H9 (cell line): ENCODE measurements around the gene CTSH. TPM values are rescaled to one million over a fixed set of nuclear protein-coding genes. Genes with fewer than 3 reads are reported as not detected.

Source experiments
- DNase-seq: peaks from one replicate; pipeline ENCODE4 v3.0.0-alpha.2; 2017
- H2AFZ ChIP-seq: one replicate; pipeline ENCODE4 v1.6.1; 2013; ENCODE audit warnings: mild to moderate bottlenecking, low read length, control low read depth, moderate library complexity
- H2AK5ac ChIP-seq: 2 replicates; pipeline ENCODE4 v1.6.1; 2013; ENCODE audit warnings: low read length, control low read depth, mixed read lengths; ENCODE audit not compliant: insufficient read length
- H2BK120ac ChIP-seq: one replicate; pipeline ENCODE4 v1.6.1; 2013; ENCODE audit warnings: low read depth, mild to moderate bottlenecking, low read length, control low read depth, inconsistent platforms; ENCODE audit not compliant: poor library complexity, severe bottlenecking
- H2BK12ac ChIP-seq: 2 replicates; pipeline ENCODE4 v1.6.1; 2013; ENCODE audit warnings: low read length, control low read depth, mixed read lengths, low read depth; ENCODE audit not compliant: insufficient read length
- H2BK15ac ChIP-seq: 2 replicates; pipeline ENCODE4 v1.6.1; 2013; ENCODE audit warnings: low read depth, low read length, control low read depth
- H2BK20ac ChIP-seq: one replicate; pipeline ENCODE4 v1.6.1; 2013; ENCODE audit warnings: low read depth, mild to moderate bottlenecking, low read length, control low read depth, inconsistent platforms; ENCODE audit not compliant: poor library complexity, severe bottlenecking
- H2BK5ac ChIP-seq: 2 replicates; pipeline ENCODE4 v1.6.1; 2013; ENCODE audit warnings: low read length, control low read depth, mixed read lengths; ENCODE audit not compliant: insufficient read length
- H3K14ac ChIP-seq: 2 replicates; pipeline ENCODE4 v1.6.1; 2013; ENCODE audit warnings: low read length, control low read depth; ENCODE audit not compliant: insufficient read depth
- H3K18ac ChIP-seq: 2 replicates; pipeline ENCODE4 v1.6.1; 2013; ENCODE audit warnings: low read depth, mild to moderate bottlenecking, mixed read lengths, low read length, control low read depth; ENCODE audit not compliant: insufficient read length
- H3K23ac ChIP-seq: 2 replicates; pipeline ENCODE4 v1.6.1; 2013; ENCODE audit warnings: low read length, control low read depth, mixed read lengths, low read depth; ENCODE audit not compliant: insufficient read length
- H3K23me2 ChIP-seq: 2 replicates; pipeline ENCODE4 v1.6.1; 2013; ENCODE audit warnings: low read depth, mild to moderate bottlenecking, mixed read lengths, low read length, control low read depth; ENCODE audit not compliant: insufficient read length, poor library complexity, severe bottlenecking
- H3K27ac ChIP-seq: 2 replicates; pipeline ENCODE4 v1.5.1; 2013; ENCODE audit warnings: low read length, control low read depth, mixed read lengths, low read depth; ENCODE audit not compliant: insufficient read length
- H3K27me3 ChIP-seq: 2 replicates; pipeline ENCODE4 v1.6.1; 2013; ENCODE audit warnings: low read length, control low read depth, inconsistent platforms; ENCODE audit not compliant: insufficient read depth
- H3K4ac ChIP-seq: 2 replicates; pipeline ENCODE4 v1.6.1; 2013; ENCODE audit warnings: low read depth, mild to moderate bottlenecking, control low read depth, inconsistent platforms, low read length, moderate library complexity
- H3K4me1 ChIP-seq: 2 replicates; pipeline ENCODE4 v1.6.1; 2013; ENCODE audit warnings: low read length, control low read depth, inconsistent platforms; ENCODE audit not compliant: insufficient read depth
- H3K4me2 ChIP-seq: 2 replicates; pipeline ENCODE4 v1.6.1; 2013; ENCODE audit warnings: low read length, control low read depth, mixed read lengths; ENCODE audit not compliant: insufficient read length, insufficient read depth
- H3K56ac ChIP-seq: 2 replicates; pipeline ENCODE4 v1.6.1; 2013; ENCODE audit warnings: low read depth, mild to moderate bottlenecking, mixed read lengths, low read length, control low read depth; ENCODE audit not compliant: insufficient read length
- H3K79me1 ChIP-seq: 2 replicates; pipeline ENCODE4 v1.6.1; 2013; ENCODE audit warnings: low read depth, mild to moderate bottlenecking, moderate library complexity, low read length, control low read depth, inconsistent platforms; ENCODE audit not compliant: insufficient read depth, poor library complexity, severe bottlenecking
- H3K79me2 ChIP-seq: 2 replicates; pipeline ENCODE4 v1.6.1; 2013; ENCODE audit warnings: low read length, control low read depth, inconsistent platforms; ENCODE audit not compliant: insufficient read depth
- H3K9ac ChIP-seq: 2 replicates; pipeline ENCODE4 v1.6.1; 2013; ENCODE audit warnings: low read length, control low read depth, mixed read lengths; ENCODE audit not compliant: insufficient read length; ENCODE audit errors: extremely low read depth
- H3K9me3 ChIP-seq: one replicate; pipeline ENCODE4 v1.6.1; 2013; ENCODE audit warnings: low read depth, low read length, inconsistent platforms; ENCODE audit not compliant: control insufficient read depth
- H3T11ph ChIP-seq: one replicate; pipeline ENCODE4 v1.6.1; 2013; ENCODE audit warnings: mild to moderate bottlenecking, low read length, control low read depth, inconsistent platforms
- H4K20me1 ChIP-seq: one replicate; pipeline ENCODE4 v1.6.1; 2013; ENCODE audit not compliant: control insufficient read depth, insufficient read length, insufficient read depth
- H4K5ac ChIP-seq: 2 replicates; pipeline ENCODE4 v1.6.1; 2013; ENCODE audit warnings: low read depth, mild to moderate bottlenecking, mixed read lengths, low read length, control low read depth; ENCODE audit not compliant: insufficient read length
- H4K8ac ChIP-seq: replicated peaks from 2 replicates; pipeline ENCODE4 v1.6.1; 2013; ENCODE audit warnings: low read length, control low read depth, mixed read lengths, low read depth; ENCODE audit not compliant: insufficient read length
- H4K91ac ChIP-seq: 2 replicates; pipeline ENCODE4 v1.6.1; 2013; ENCODE audit warnings: low read depth, mild to moderate bottlenecking, moderate library complexity, mixed read lengths, low read length, control low read depth; ENCODE audit not compliant: insufficient read length
- H3K27ac Mint-ChIP-seq, 3 experiments: 2 replicates in 2 of 3; 3 replicates in 1 of 3; pipeline ENCODE4 v1.8.0; 2020 to 2021; ENCODE audit warnings: mixed read lengths in 3 of 3, mild to moderate bottlenecking in 1 of 3, moderate library complexity in 1 of 3
- H3K27me3 Mint-ChIP-seq: 2 replicates; pipeline ENCODE4 v1.8.0; 2021; ENCODE audit warnings: low read depth, mild to moderate bottlenecking, moderate library complexity, mixed read lengths
- H3K36me3 Mint-ChIP-seq, 3 experiments: 2 replicates in 2 of 3; 3 replicates in 1 of 3; pipeline ENCODE4 v1.8.0; 2020 to 2021; ENCODE audit warnings: low read depth in 3 of 3, mixed read lengths in 3 of 3; ENCODE audit not compliant: insufficient read depth in 1 of 3
- H3K4me1 Mint-ChIP-seq, 2 experiments: 2 replicates each; pipeline ENCODE4 v1.8.0; 2020; ENCODE audit warnings: mixed read lengths in 2 of 2
- H3K4me3 Mint-ChIP-seq, 2 experiments: 2 replicates in 1 of 2; 3 replicates in 1 of 2; pipeline ENCODE4 v1.8.0; 2020 to 2021; ENCODE audit warnings: mild to moderate bottlenecking in 2 of 2, mixed read lengths in 2 of 2, moderate library complexity in 1 of 2
- H3K9me3 Mint-ChIP-seq, 2 experiments: 2 replicates in 1 of 2; 3 replicates in 1 of 2; pipeline ENCODE4 v1.8.0; 2020; ENCODE audit warnings: mild to moderate bottlenecking in 2 of 2, mixed read lengths in 2 of 2, moderate library complexity in 1 of 2
- WGBS: extraction: QIAGEN DNeasy Blood & Tissue Kit; methylation state at CpG from one replicate; pipeline ENCODE4 v1.1.7; 2013; ENCODE audit warnings: missing lambda C conversion rate, low lambda C conversion rate, mixed read lengths; ENCODE audit not compliant: insufficient read length; ENCODE audit errors: extremely low coverage; 5-methylcytosine and 5-hydroxymethylcytosine counted together
- total RNA-seq: library from RNA; stranded (reverse); gene quantifications from 2 replicates; pipeline ENCODE4 v1.2.1, GENCODE V29; 2021
- TF ChIP-seq, protein P1 (sequence below): fragments of 200-600 bp; sonication (generic); conservative IDR thresholded peaks from 3 replicates; pipeline ENCODE4 v1.8.0; 2021; ENCODE audit warnings: antibody characterized with exemption, mild to moderate bottlenecking

The CTSH gene
- total RNA-seq, 1 experiment from 2014 or later, result 15.5 TPM

DNA sequence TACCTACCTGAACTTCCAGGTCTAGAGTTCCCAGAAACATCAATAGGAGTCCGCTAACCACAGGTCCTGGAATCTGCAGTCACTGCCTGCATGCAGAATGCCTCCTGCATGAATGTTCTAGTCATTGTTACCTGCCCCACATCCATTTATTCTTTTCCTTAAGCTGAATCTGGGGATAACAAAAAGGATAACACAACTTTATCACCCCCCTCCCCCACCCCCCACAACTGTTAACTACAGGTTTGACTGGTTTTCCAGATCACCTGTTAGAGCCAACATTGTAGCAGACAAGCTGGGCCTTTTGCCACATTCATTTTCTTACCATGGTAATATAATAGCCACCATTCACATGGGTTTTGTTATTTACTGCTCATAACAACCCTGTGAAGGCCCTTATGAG is 4.6 kb upstream of the CTSH start:
- H3K79me1 ChIP-seq, result no peaks in the 10 kb centered on the region
- H2BK5ac ChIP-seq, result no peak overlapping the region
- no peak overlapping the region for H2BK12ac ChIP-seq
- peaks cover 26 to 28% of the 10 kb centered on the region in 2 experiments for H3K4me1 Mint-ChIP-seq
- TF ChIP-seq, protein P1, sequence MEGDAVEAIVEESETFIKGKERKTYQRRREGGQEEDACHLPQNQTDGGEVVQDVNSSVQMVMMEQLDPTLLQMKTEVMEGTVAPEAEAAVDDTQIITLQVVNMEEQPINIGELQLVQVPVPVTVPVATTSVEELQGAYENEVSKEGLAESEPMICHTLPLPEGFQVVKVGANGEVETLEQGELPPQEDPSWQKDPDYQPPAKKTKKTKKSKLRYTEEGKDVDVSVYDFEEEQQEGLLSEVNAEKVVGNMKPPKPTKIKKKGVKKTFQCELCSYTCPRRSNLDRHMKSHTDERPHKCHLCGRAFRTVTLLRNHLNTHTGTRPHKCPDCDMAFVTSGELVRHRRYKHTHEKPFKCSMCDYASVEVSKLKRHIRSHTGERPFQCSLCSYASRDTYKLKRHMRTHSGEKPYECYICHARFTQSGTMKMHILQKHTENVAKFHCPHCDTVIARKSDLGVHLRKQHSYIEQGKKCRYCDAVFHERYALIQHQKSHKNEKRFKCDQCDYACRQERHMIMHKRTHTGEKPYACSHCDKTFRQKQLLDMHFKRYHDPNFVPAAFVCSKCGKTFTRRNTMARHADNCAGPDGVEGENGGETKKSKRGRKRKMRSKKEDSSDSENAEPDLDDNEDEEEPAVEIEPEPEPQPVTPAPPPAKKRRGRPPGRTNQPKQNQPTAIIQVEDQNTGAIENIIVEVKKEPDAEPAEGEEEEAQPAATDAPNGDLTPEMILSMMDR, result no peak
- H3K27me3 ChIP-seq, result no peaks in the 10 kb centered on the region; the same call in 1 of the 2 replicates
- no peak overlapping the region for H3T11ph ChIP-seq
- no peak for DNase-seq
- no peak overlapping the region for H2BK120ac ChIP-seq
- no peak overlapping the region for H3K14ac ChIP-seq
- no peaks in the 10 kb centered on the region for H4K20me1 ChIP-seq
- no peak overlapping the region for H4K8ac ChIP-seq
- H2BK20ac ChIP-seq, result no peak overlapping the region
- H3K23me2 ChIP-seq, result peaks cover 3% of the 10 kb centered on the region
- no peak overlapping the region for H3K4me2 ChIP-seq
- H4K5ac ChIP-seq, result no peak overlapping the region
- H2BK15ac ChIP-seq, result no peak overlapping the region
- no peak overlapping the region for H2AK5ac ChIP-seq
- no CpG with 5 or more reads among the region's 1 CpG for WGBS
- H3K23ac ChIP-seq, result no peak overlapping the region
- H3K4me1 ChIP-seq, result no peaks in the 10 kb centered on the region; the same call in 1 of the 2 replicates
- no peak overlapping the region for H3K56ac ChIP-seq
- no peaks in the 10 kb centered on the region for H3K9me3 Mint-ChIP-seq
- H3K4me3 Mint-ChIP-seq, result no peak overlapping the region
- no peaks in the 10 kb centered on the region for H3K36me3 Mint-ChIP-seq
- H3K9ac ChIP-seq, result no peak overlapping the region
- H3K27ac Mint-ChIP-seq, result no peak overlapping the region
- no peak overlapping the region for H3K27ac ChIP-seq
- no peak overlapping the region for H4K91ac ChIP-seq
- no peaks in the 10 kb centered on the region for H3K9me3 ChIP-seq
- H2AFZ ChIP-seq, result no peak overlapping the region
- H3K4ac ChIP-seq, result no peak overlapping the region
- H3K79me2 ChIP-seq, result no peaks in the 10 kb centered on the region
- no peak overlapping the region for H3K18ac ChIP-seq
- peaks cover 28% of the 10 kb centered on the region for H3K27me3 Mint-ChIP-seq
